ENCODE results near the gene RRP1B. TPM values are rescaled to one million over a fixed set of nuclear protein-coding genes. Genes with fewer than 3 reads are reported as not detected.

The RRP1B gene
- total and polyA plus RNA-seq, 2 of the 13 experiments (the other 11 are each of a cell fraction or from before 2014, with no cell fraction given) = 16.3 to 46.2 TPM

GRCh38 chr21:43718872-43719747 lies 59.8 kb downstream of the RRP1B start, which contains the start of gene PDXK (continued):
- TF ChIP-seq GMEB1 (CRISPR knock-in tag; IDR thresholded peaks at IDR 0.05; ENCODE audit: borderline replicate concordance) = peak; percentile 27; the same call in 1 of the 2 replicates
- TF ChIP-seq ZNF770 (CRISPR knock-in tag; IDR thresholded peaks at IDR 0.05) = peak; percentile 10; the same call in 1 of the 2 replicates
- 0 out of 2 replicates have a peak, but pooled peaks have one; percentile 75 for TF ChIP-seq CREB3 (CRISPR knock-in tag; IDR thresholded peaks at IDR 0.05)
- TF ChIP-seq LRRFIP1 (CRISPR knock-in tag; conservative IDR thresholded peaks at IDR 0.05) = no peak
- peak; percentile 89; the same call in 1 of the 2 replicates for TF ChIP-seq ZFP82 (CRISPR knock-in tag; IDR thresholded peaks at IDR 0.05; ENCODE audit: borderline replicate concordance)
- peak; percentile 69 for TF ChIP-seq HINFP (CRISPR knock-in tag; IDR thresholded peaks at IDR 0.05; ENCODE audit: low read depth)
- TF ChIP-seq UBTF (CRISPR knock-in tag; IDR thresholded peaks at IDR 0.05) = peak; percentile 79; the same call in 1 of the 2 replicates
- TF ChIP-seq ZNF781 (CRISPR knock-in tag; IDR thresholded peaks at IDR 0.05; ENCODE audit: borderline replicate concordance, not compliant biosample characterization) = no peak
- TF ChIP-seq, protein P1, sequence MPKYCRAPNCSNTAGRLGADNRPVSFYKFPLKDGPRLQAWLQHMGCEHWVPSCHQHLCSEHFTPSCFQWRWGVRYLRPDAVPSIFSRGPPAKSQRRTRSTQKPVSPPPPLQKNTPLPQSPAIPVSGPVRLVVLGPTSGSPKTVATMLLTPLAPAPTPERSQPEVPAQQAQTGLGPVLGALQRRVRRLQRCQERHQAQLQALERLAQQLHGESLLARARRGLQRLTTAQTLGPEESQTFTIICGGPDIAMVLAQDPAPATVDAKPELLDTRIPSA (CRISPR knock-in tag; IDR thresholded peaks at IDR 0.05; ENCODE audit: borderline replicate concordance) = 0 out of 2 replicates have a peak, but pooled peaks have one; percentile 8
- TF ChIP-seq ZNF563 (CRISPR knock-in tag; IDR thresholded peaks at IDR 0.05) = 0 out of 2 replicates have a peak, but pooled peaks have one; percentile 14
- TF ChIP-seq PRMT3 (CRISPR knock-in tag; IDR thresholded peaks at IDR 0.05; ENCODE audit: borderline replicate concordance, low read depth) = peak; percentile 89; the same call in 1 of the 2 replicates
- peak; percentile 65 for TF ChIP-seq ETV5 (CRISPR knock-in tag; IDR thresholded peaks at IDR 0.05; ENCODE audit: borderline replicate concordance)
- peak; percentile 54; the same call in 1 of the 2 replicates for TF ChIP-seq PHF20 (CRISPR knock-in tag; IDR thresholded peaks at IDR 0.05)
